K562 (cell line): ENCODE data around the gene NOX5.

Experiments used
- GATAD2B ChIP-seq: fragments of 450-650 bp; IDR thresholded peaks from 2 replicates; pipeline ENCODE4 v1.6.1; 2017; ENCODE audit warnings: mild to moderate bottlenecking, borderline replicate concordance
- HIVEP1 ChIP-seq: fragments of 250-450 bp; sonication (Bioruptor Pico); IDR thresholded peaks from 2 replicates; pipeline ENCODE4 v1.4.0; 2020; ENCODE audit warnings: mild to moderate bottlenecking
- MTA3 ChIP-seq: fragments of 450-650 bp; formaldehyde crosslinking; IDR thresholded peaks from 2 replicates; pipeline ENCODE4 v1.6.1; 2017; ENCODE audit warnings: mild to moderate bottlenecking, borderline replicate concordance
- NFYB ChIP-seq: IDR thresholded peaks from 2 replicates; pipeline ENCODE4 v1.6.1; 2011; ENCODE audit warnings: mild to moderate bottlenecking, moderate library complexity; ENCODE audit not compliant: insufficient read length; ENCODE audit errors: extremely low read depth
- PCBP2 ChIP-seq: fragments of 200-400 bp; formaldehyde crosslinking; IDR thresholded peaks from 2 replicates; pipeline ENCODE4 v1.6.1; 2018; ENCODE audit warnings: low read length, low read depth, mild to moderate bottlenecking, moderate library complexity; ENCODE audit not compliant: poor library complexity, severe bottlenecking
- POLR2A ChIP-seq: fragments of 450-650 bp; conservative IDR thresholded peaks from 2 replicates; pipeline ENCODE4 v1.6.1; 2016
- RCOR1 ChIP-seq, 2 experiments: IDR thresholded peaks; 2 replicates each; pipeline ENCODE4 v1.6.1; 2012; ENCODE audit warnings: low read depth in 2 of 2, low read length in 2 of 2, borderline replicate concordance in 1 of 2, improper control_type of control experiment in 1 of 2
- ZNF24 ChIP-seq: fragments of 450-650 bp; IDR thresholded peaks from 2 replicates; pipeline ENCODE4 v1.6.1; 2016
- ZNF57 ChIP-seq: fragments of 450-650 bp; formaldehyde crosslinking; IDR thresholded peaks from 2 replicates; pipeline ENCODE4 v1.4.0; 2020; ENCODE audit warnings: mild to moderate bottlenecking, moderate library complexity
- TF ChIP-seq, protein P1 (sequence below): sonication (generic); formaldehyde crosslinking; IDR thresholded peaks from 2 replicates; pipeline ENCODE4 v1.8.0; 2022; ENCODE audit warnings: mild to moderate bottlenecking, missing genetic modification reagents
- TF ChIP-seq, protein P2 (sequence below): sonication (generic); formaldehyde crosslinking; IDR thresholded peaks from 2 replicates; pipeline ENCODE4 v1.8.1; 2023; ENCODE audit warnings: mild to moderate bottlenecking, missing genetic modification reagents

DNA sequence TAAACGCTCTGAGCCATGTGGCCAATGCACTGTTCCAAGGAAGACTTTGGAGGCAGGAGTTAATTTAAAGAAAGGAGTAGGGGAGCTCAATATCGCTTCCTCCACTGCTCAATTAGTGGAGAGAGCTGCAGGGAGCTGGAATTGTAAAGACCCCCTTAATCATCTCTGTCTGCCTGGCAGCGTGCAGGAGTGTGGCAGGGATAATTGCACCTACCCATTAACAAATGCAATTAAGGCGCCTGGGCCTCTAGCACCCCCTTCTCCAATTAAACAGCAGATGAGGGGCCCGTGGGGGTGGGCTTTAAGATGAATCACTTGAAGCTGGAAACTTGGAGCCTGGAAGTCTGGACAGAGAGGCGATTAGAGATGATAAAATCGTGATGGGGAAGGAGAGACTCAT lies 84.3 kb downstream of the NOX5 start:
- TF ChIP-seq POLR2A (no peak), GATAD2B (no peak), NFYB (no peak), ZNF57 (no peak), MTA3 (no peak), HIVEP1 (no peak), PCBP2 (no peak), ZNF24 (no peak), RCOR1 (IDR thresholded peaks at IDR 0.05; ENCODE audit: borderline replicate concordance in 1 of 2, low read depth in 2 of 2, low read length in 2 of 2) (no peak)
- TF ChIP-seq, protein P1, sequence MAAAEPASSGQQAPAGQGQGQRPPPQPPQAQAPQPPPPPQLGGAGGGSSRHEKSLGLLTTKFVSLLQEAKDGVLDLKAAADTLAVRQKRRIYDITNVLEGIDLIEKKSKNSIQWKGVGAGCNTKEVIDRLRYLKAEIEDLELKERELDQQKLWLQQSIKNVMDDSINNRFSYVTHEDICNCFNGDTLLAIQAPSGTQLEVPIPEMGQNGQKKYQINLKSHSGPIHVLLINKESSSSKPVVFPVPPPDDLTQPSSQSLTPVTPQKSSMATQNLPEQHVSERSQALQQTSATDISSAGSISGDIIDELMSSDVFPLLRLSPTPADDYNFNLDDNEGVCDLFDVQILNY (CRISPR knock-in tag), result no peak
- TF ChIP-seq, protein P2, sequence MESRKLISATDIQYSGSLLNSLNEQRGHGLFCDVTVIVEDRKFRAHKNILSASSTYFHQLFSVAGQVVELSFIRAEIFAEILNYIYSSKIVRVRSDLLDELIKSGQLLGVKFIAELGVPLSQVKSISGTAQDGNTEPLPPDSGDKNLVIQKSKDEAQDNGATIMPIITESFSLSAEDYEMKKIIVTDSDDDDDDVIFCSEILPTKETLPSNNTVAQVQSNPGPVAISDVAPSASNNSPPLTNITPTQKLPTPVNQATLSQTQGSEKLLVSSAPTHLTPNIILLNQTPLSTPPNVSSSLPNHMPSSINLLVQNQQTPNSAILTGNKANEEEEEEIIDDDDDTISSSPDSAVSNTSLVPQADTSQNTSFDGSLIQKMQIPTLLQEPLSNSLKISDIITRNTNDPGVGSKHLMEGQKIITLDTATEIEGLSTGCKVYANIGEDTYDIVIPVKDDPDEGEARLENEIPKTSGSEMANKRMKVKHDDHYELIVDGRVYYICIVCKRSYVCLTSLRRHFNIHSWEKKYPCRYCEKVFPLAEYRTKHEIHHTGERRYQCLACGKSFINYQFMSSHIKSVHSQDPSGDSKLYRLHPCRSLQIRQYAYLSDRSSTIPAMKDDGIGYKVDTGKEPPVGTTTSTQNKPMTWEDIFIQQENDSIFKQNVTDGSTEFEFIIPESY (CRISPR knock-in tag), result no peak
